ENCODE measurements around the gene POLR2C.

Gene POLR2C

DNA sequence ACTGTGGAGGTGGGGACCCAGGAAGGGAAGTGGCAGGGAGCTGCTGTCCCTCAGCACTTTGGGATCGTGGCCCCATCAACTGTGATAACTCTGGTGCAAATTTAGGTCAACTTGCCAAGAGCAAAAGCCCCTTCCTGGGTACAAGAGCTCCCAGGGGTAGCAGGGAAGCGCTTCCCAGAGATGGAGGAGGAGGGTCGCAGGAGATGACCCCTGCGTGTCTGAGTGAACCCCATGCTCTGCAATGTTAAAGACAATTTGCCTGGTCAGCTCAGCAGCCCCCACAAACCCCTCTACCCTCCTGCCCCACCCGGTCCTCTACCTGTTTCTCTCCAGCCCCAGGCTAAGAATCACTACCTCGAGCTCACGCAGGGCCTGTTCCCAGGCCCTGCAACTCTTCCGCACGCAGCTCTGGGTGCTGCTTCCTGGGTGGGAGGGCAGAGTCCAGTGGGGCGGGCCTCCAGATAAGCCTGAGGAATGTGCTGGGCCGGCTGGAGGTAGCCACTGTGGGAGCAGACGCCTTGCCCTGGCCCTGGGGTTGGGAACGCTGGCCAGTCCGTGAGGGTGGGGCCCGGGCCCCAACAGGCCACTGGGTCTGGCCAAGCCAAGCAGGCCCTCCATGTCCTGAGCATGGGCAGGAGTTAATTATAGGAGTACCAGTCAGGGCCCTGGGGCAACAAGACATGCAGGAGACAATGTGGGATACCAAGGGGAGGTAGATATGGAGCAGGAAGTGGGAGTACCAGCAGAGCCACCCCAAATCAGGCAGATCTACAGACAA is 17.7 kb downstream of the POLR2C start:
- H3K36me3 ChIP-seq (replicated peaks; ENCODE audit: low read depth, low read length) = no peaks in the 10 kb centered on the region
- H2AFZ ChIP-seq (ENCODE audit: low read depth, low read length) = no peak overlapping the region
- peak overlapping the region; percentile 63; the same call in 1 of the 2 replicates for H3K4me2 ChIP-seq (ENCODE audit: low read length)
- peaks cover 19% of the 10 kb centered on the region for H3K4me1 ChIP-seq (ENCODE audit: low read length)
- H4K20me1 ChIP-seq (ENCODE audit: insufficient read depth, low read length) = no peaks in the 10 kb centered on the region
- peaks cover 51% of the 10 kb centered on the region for H3K27me3 ChIP-seq (ENCODE audit: low read depth, low read length)
- H3K27ac ChIP-seq (ENCODE audit: low read length) = no peak overlapping the region
- TF ChIP-seq, protein P1, sequence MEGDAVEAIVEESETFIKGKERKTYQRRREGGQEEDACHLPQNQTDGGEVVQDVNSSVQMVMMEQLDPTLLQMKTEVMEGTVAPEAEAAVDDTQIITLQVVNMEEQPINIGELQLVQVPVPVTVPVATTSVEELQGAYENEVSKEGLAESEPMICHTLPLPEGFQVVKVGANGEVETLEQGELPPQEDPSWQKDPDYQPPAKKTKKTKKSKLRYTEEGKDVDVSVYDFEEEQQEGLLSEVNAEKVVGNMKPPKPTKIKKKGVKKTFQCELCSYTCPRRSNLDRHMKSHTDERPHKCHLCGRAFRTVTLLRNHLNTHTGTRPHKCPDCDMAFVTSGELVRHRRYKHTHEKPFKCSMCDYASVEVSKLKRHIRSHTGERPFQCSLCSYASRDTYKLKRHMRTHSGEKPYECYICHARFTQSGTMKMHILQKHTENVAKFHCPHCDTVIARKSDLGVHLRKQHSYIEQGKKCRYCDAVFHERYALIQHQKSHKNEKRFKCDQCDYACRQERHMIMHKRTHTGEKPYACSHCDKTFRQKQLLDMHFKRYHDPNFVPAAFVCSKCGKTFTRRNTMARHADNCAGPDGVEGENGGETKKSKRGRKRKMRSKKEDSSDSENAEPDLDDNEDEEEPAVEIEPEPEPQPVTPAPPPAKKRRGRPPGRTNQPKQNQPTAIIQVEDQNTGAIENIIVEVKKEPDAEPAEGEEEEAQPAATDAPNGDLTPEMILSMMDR (IDR thresholded peaks at IDR 0.05; ENCODE audit: low read depth, low read length) = no peak
- TF ChIP-seq EZH2phosphoT487 (IDR thresholded peaks at IDR 0.05; ENCODE audit: low read depth) = no peak
- no peaks in the 10 kb centered on the region for H3K79me2 ChIP-seq (ENCODE audit: low read length)
- no peak overlapping the region for H3K4me3 ChIP-seq (ENCODE audit: low read length)
- no peaks in the 10 kb centered on the region for H3K9me3 ChIP-seq (ENCODE audit: insufficient read depth, low read length)
- no peak overlapping the region for H3K9ac ChIP-seq (ENCODE audit: low read length)

DNA sequence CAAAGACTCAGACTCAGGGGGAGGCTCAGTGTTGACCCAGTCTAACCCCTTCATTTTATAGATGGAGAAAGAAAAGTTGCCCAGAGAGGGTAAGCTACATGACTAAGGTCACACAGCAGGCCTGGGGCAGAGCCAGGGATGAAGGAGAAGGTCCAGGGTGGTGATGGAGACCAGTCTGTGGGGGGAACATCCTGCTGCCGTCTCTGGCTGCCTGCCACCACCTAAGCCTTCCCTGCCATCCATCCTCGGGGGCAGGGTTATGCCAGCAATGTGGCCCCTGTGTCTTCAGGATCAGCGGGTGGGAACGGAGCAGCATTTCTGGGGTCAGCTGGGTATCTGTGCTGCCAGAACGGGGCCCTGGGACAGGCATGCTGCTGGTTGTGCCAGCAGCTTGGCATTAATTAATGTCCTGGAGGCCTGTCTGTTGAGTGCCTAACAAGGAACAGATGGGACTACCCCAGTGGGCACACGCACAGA is 18.3 kb downstream of the POLR2C start:
- Histone ChIP-seq H3K27ac (ENCODE audit: low read length) (no peak overlapping the region), H3K4me2 (ENCODE audit: low read length) (no peak overlapping the region), H3K9me3 (ENCODE audit: insufficient read depth, low read length) (no peaks in the 10 kb centered on the region), H2AFZ (ENCODE audit: low read depth, low read length) (no peak overlapping the region), H4K20me1 (ENCODE audit: insufficient read depth, low read length) (0 out of 2 replicates have a peak, but pooled peaks cover 3% of the 10 kb centered on the region), H3K27me3 (ENCODE audit: low read depth, low read length) (peaks cover 57% of the 10 kb centered on the region), H3K4me1 (ENCODE audit: low read length) (peaks cover 21% of the 10 kb centered on the region), H3K36me3 (replicated peaks; ENCODE audit: low read depth, low read length) (no peaks in the 10 kb centered on the region), H3K4me3 (ENCODE audit: low read length) (no peak overlapping the region), H3K9ac (ENCODE audit: low read length) (no peak overlapping the region), H3K79me2 (ENCODE audit: low read length) (no peaks in the 10 kb centered on the region)
- no peak for TF ChIP-seq EZH2phosphoT487 (IDR thresholded peaks at IDR 0.05; ENCODE audit: low read depth)
- TF ChIP-seq, protein P1 (IDR thresholded peaks at IDR 0.05; ENCODE audit: low read depth, low read length) = no peak

DNA sequence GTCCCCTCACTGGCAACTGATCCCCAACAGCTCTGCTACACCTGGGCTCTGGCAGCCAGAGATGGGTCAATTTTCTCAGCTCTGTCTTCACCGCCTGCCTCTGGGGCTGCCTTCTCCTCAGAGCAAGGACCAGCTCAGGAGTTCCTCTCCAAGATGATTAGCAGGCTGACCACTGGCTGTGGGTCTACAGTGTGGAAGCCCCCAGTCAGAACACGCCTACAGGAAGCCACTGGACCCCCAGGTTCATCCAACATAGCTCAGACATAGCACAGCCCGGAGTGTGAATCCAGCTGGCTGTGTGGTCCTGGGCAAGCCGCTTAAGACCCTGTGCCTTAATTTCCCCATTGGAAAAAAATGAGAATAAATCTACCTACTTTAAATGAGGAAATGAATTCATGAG is 18.9 kb downstream of the POLR2C start:
- Histone ChIP-seq H3K9ac (ENCODE audit: low read length) (no peak overlapping the region), H3K4me2 (ENCODE audit: low read length) (no peak overlapping the region), H4K20me1 (ENCODE audit: insufficient read depth, low read length) (0 out of 2 replicates have a peak, but pooled peaks cover 3% of the 10 kb centered on the region), H3K4me1 (ENCODE audit: low read length) (peaks cover 17% of the 10 kb centered on the region), H2AFZ (ENCODE audit: low read depth, low read length) (no peak overlapping the region), H3K9me3 (ENCODE audit: insufficient read depth, low read length) (no peaks in the 10 kb centered on the region), H3K36me3 (replicated peaks; ENCODE audit: low read depth, low read length) (no peaks in the 10 kb centered on the region), H3K27me3 (ENCODE audit: low read depth, low read length) (peaks cover 59% of the 10 kb centered on the region), H3K4me3 (ENCODE audit: low read length) (no peak overlapping the region), H3K79me2 (ENCODE audit: low read length) (no peaks in the 10 kb centered on the region), H3K27ac (ENCODE audit: low read length) (no peak overlapping the region)
- TF ChIP-seq EZH2phosphoT487 (IDR thresholded peaks at IDR 0.05; ENCODE audit: low read depth) = no peak
- TF ChIP-seq, protein P1 (IDR thresholded peaks at IDR 0.05; ENCODE audit: low read depth, low read length) = no peak

DNA sequence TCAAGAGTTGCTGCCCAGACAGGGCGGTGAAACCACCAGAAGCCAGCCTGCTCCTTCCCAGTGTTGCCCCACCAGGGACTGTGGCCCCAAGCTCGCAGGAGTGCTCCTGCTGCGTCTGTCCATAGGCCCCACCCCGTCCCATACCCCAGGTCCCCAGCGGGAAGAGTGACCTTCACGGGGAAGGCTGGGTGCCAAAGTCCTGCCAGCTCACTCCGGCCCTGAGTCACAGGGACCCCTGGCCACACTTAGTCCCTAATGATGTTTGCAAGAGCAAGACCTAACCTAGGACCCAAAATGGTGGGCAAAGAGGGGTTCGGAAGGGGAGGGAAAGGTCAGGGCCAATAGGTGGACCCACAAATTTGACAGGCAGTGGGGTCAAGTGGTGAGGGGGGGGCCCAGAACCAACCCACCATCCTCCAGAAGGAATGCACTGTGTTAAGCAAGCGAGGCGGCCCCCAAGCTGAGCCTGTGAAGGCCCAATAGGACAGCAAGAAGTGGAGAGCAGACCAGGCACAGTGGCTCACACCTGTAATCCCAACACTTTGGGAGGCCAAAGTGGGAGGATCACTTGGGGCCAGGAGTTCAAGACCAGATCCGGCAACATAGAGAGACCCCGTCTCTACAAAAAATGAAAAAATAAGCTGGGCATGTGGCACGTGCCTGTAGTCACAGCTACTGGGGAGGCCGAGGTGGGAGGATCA is 20.5 kb downstream of the POLR2C start:
- H3K4me2 ChIP-seq (ENCODE audit: low read length) = no peak overlapping the region
- no peak overlapping the region for H2AFZ ChIP-seq (ENCODE audit: low read depth, low read length)
- no peaks in the 10 kb centered on the region for H3K79me2 ChIP-seq (ENCODE audit: low read length)
- H3K27me3 ChIP-seq (ENCODE audit: low read depth, low read length) = peaks cover 47% of the 10 kb centered on the region
- TF ChIP-seq, protein P1 (IDR thresholded peaks at IDR 0.05; ENCODE audit: low read depth, low read length) = no peak
- TF ChIP-seq EZH2phosphoT487 (IDR thresholded peaks at IDR 0.05; ENCODE audit: low read depth) = no peak
- no peak overlapping the region for H3K4me3 ChIP-seq (ENCODE audit: low read length)
- peaks cover 29% of the 10 kb centered on the region for H3K4me1 ChIP-seq (ENCODE audit: low read length)
- no peaks in the 10 kb centered on the region for H3K36me3 ChIP-seq (replicated peaks; ENCODE audit: low read depth, low read length)
- no peaks in the 10 kb centered on the region for H3K9me3 ChIP-seq (ENCODE audit: insufficient read depth, low read length)
- H4K20me1 ChIP-seq (ENCODE audit: insufficient read depth, low read length) = 0 out of 2 replicates have a peak, but pooled peaks cover 3% of the 10 kb centered on the region
- H3K27ac ChIP-seq (ENCODE audit: low read length) = no peak overlapping the region
- H3K9ac ChIP-seq (ENCODE audit: low read length) = no peak overlapping the region

Data from OCI-LY3 (cell line).